Cortex of kidney (tissue), 1 donor: Measurements from ENCODE around the gene OR11H7.
"Not testable (repeated sequence)": the region's sequence is repeated elsewhere in the genome, so short reads cannot be mapped to it uniquely, and the experiment has no call there.

Experiments used
- DNase-seq: peaks from one replicate; lab custom pipeline; 2025; lab: John Stamatoyannopoulos, UW

OR11H7 gene

DNA sequence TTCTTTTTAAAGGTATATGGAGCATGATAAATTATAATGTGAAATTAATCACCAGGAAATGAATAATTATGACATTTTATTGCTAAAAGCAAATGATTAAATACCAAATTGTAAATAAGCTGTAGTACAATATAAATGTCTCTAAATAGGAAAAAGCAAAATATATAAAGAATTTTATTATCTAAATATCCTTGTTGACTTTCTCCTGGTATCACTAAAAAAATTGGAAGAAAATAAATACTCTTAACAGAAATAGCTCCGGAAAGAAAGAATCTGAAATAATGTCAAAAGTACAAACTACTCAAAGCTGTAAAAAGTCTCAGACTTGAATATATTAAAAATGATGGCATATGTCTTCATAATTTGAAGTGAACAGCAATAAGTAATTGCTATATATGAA lies at the start of gene OR11H7:
Gene OR11H7, plus strand, starts transcription at position 301 of the 400 bp plus-strand sequence.
- no peak for DNase-seq

DNA sequence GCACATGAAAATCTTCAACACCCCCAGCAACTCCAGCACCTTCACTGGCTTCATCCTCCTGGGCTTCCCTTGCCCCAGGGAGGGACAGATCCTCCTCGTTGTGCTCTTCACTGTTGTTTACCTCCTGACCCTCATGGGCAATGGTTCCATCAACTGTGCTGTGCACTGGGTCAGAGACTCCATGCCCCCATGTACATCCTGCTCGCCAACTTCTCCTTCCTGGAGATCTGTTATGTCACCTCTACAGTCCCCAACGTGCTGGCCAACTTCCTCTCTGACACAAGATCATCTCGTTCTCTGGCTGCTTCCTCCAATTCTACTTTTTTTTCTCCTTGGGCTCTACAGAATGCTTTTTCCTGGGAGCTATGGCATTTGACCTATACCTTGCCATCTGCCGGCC lies 49.6 kb upstream of the OR11H7 start:
- no peak for DNase-seq

- no peak for DNase-seq
Measured at GRCh38 chr14:20179880-20180279, 48.9 kb upstream of the OR11H7 start.

- no peak for DNase-seq
Measured at GRCh38 chr14:20180486-20180885, 48.3 kb upstream of the OR11H7 start.

- no peak for DNase-seq
Measured at GRCh38 chr14:20184181-20184580, 44.6 kb upstream of the OR11H7 start.

DNA sequence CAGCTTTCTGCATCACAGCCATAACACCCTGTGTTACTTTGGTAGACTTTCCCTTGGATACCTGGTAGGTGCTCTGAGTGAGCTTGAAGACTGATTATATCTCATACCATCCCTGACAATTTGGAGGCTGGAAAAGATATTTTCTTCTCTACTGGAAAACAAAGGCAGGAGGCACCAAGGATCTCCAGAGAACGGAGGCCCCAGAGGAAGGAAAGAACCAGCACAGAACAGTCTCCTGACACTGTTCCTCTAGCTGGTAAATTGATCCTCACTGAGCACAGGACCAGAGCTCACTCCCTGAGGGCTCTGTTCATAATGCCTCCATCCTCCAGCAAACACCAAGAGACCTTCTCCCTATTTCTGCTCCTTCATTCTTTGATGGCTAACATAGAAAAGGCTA lies 38.2 kb upstream of the OR11H7 start, which contains the start of gene OR11G2:
Gene OR11G2, plus strand, starts transcription at position 301 of the 400 bp plus-strand sequence. CDS start 6,542 bp downstream, outside the sequence.
- DNase-seq: no peak

GRCh38 chr14:20191396-20191795 lies 37.4 kb upstream of the OR11H7 start:
- no peak for DNase-seq

- DNase-seq: no peak
Measured at GRCh38 chr14:20194101-20194500, 34.7 kb upstream of the OR11H7 start.

DNA sequence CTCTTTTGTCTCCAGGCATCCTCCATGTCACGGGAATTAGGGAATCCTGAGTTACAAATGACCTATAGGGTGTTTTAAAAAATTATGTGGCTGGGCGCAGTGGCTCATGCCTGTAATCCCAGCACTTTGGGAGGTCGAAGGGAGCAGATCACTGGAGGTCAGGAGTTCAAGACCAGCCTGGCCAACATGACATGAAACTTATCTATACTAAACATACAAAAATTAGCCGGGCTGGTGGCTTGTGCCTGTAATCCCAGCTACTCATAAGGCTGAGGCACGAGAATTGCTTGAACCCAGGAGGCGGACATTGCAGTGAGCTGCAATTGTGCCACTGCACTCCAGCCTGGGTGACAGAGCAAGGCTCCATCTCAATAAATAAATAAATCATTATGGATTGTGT lies 33.6 kb upstream of the OR11H7 start:
- DNase-seq: not testable (repeated sequence)

DNA sequence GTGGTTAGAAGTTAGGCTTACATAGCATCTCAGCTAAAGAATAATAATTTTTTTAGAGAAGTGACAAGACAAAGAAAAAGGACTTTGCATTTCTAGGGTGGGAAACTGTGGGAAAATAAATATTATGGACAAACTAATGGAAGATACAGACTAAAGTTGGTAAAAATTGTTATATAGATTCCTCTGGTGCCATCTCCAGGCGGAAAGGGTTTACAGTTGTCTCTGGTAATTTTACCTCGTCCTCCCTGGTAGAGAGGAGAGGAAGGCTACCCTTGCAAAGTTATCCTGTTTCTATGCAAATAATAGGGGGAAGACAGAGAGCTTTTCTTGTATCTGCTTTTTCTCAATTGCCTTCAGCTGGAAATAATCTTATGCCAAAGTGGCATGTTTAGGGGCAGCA lies 32.9 kb upstream of the OR11H7 start:
- DNase-seq: no peak

- DNase-seq: no peak
Measured at GRCh38 chr14:20197459-20197858, 31.3 kb upstream of the OR11H7 start.

DNA sequence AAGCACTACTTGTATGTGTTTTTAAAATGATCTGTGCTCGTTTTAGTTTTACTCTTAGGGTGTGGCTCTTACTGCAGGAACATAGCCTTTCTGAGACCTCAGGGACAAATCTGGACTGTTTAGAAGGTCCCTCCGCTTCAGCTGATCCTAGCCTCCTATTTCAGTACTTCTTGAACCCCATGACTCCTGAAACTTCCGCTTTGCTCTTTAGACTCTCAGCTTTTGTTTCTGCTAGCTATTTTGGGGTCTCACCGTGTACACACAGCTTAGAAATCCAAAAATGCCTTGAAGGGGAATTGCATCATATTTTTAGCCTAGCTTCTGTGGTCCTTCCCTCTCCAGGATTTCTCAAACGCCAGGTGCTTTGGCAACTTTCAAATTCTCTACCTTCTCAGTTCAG lies 29.8 kb upstream of the OR11H7 start:
- no peak for DNase-seq

- DNase-seq: no peak
Measured at GRCh38 chr14:20204721-20205120, 24.1 kb upstream of the OR11H7 start.

DNA sequence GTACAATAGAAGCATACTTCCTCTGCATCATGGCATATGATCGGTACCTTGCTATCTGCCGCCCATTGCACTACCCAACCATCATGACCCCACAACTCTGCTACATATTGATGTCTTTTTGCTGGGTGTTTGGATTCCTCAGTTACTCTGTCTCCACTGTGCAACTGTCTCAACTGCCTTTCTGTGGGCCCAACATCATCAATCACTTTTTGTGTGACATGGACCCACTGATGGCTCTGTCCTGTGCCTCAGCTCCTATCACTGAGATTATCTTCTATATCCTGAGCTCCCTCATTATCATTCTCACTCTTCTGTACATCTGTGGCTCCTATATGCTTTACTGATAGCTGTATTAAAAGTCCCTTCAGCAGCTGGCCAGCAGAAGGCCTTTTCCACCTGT lies 19.2 kb upstream of the OR11H7 start:
- no peak for DNase-seq

DNA sequence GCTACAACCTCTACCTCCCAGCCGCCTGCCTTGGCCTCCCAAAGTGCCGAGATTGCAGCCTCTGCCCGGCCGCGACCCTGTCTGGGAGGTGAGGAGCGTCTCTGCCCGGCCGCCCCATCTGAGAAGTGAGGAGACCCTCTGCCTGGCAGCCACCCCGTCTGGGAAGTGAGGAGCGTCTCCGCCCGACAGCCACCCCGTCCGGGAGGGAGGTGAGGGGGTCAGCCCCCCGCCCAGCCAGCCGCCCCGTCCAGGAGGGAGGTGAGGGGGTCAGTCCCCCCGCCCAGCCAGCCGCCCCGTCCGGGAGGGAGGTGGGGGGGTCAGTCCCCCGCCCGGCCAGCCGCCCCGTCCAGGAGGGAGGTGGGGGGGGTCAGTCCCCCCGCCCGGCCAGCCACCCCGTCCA lies 16.4 kb upstream of the OR11H7 start:
- DNase-seq: not testable (repeated sequence)

- DNase-seq: no peak
Measured at GRCh38 chr14:20215196-20215595, 13.6 kb upstream of the OR11H7 start.

- no peak for DNase-seq
Measured at GRCh38 chr14:20219033-20219432, 9.7 kb upstream of the OR11H7 start.

DNA sequence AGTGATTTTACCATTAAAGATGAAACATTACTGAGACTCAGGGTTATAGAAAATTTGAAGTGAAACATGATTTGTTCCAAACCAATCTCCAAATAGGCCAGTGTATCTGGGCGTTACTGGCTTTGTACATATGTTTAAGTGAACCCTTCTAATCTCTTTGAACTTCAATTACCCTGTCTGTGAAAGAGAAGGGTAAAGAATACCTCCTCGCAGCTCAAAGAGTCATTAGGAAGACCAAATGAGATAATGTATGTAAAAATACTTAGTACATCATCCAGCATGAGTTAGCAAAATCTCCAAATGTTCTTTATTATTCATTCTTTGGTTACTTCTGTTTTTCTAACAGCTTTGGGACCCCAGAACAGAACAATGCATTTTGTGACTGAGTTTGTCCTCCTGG lies 5.4 kb upstream of the OR11H7 start, which contains the start of gene OR11H6:
Gene OR11H6, plus strand, starts transcription at position 301 of the 400 bp plus-strand sequence. Its CDS starts 0 bp downstream, at position 301.
- DNase-seq: no peak

- not testable (repeated sequence) for DNase-seq
Measured at GRCh38 chr14:20235415-20235814, 6.6 kb downstream of the OR11H7 start.

DNA sequence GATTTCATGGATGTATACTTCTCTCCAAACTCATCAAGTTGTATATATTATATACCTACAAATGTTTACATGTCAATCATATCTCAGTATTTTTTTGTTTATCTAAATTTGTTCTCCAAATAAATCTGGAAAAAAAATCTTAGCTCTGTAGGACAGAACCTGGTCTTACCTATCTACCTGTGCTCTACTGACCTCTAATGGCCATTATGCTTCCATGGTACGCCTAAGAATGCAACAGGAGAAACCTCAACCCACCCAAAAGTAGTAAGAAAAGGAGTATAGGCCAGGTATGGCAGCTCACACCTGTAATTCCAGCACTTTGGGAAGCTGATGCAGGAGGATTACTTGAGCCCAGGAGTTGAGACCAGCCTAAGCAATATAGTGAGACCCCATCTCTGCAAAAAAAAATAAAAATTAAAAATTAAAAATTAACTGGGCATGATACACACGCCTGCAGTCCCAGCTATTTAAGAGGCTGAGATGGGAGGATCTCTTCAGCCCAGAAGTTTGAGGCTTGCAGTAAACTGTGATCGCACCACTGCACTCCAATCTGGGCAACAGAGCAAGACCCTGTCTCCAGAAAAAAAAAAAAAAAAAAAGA lies 19.0 kb downstream of the OR11H7 start:
- DNase-seq: no peak

DNA sequence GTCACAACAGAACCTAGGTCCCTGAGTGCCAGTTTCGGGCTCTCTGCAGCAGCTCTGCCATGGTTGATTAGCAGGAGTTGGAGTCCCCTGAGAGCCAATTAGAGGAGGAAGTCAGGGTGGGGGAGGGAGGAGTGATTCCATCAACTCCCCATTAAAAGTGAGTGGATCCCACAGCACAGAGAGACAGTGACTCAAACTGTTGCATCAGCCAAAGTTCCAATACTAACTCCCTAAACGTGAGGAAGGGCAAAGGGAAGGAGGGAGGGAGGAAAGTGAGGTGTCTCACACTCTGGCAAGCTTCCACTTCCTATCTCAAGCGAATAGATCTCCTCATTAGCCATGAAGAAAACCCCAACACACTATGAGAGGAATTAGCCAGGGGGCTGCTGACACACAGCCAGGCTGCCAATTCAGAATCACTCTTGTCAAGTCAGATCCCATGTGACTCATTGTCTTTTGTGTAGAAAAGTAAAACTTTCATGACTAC lies 33.9 kb downstream of the OR11H7 start:
- DNase-seq: no peak

DNA sequence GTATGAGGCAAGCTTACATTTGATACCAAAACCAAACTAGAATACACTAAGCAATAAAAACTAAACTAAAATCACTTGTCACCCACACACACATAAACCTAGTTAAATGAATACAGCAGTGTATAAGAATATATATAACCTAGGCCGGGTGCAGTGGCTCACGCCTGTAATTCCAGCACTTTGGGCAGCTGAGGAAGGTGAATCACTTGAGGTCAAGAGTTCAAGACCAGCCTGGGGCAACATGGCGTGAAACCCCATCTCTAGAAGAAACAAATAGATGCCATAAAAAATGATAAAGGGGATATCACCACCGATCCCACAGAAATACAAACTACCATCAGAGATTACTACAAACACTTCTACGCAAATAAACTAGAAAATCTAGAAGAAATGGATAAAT lies 35.6 kb downstream of the OR11H7 start:
- not testable (repeated sequence) for DNase-seq

DNA sequence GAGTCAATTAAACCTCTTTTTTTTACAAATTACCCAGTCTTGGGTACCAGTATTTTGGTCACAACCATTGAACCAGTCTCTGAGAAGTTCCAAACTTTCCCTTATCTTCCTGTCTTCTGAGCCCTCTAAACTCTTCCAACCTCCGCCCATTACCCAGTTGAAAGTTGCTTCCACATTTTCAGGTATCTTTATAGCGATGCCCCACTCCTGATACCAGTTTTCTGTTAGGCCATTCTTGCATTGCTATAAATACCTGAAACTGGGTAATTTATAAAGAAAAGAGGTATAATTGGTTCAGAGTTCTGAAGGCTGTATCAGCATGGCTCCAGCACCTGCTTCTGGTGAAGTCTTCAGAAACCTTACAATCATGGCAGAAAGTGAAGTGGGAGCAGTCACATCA lies 45.3 kb downstream of the OR11H7 start:
- DNase-seq: no peak

DNA sequence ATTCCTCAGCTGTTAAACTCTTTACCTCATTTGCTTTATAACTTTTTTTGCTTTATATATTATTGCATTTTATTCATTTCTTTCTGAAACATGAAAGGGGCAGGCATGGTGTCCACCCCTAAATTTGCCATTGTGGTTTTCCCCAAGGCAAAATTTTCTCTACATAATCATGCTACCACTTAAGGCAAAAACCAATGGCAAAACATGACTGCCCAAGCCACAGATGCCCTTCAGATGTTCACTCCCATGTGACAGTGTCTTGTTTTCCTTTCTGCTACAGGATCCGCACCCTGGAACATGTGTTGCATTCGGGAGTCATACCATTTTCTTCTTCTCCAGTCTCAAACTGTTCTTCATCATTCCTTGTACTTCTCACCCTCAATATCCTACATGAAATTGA lies 48.6 kb downstream of the OR11H7 start:
- no peak for DNase-seq
